22Rv1 (cell line): ENCODE measurements around the gene WBP2.

Experiments used
- ZFX ChIP-seq: fragments of 450-650 bp; IDR thresholded peaks from 2 replicates; pipeline ENCODE4 v1.6.1; 2017; ENCODE audit warnings: antibody characterized with exemption, borderline replicate concordance
- TF ChIP-seq, protein P1 (sequence below): fragments of 450-650 bp; IDR thresholded peaks from 2 replicates; pipeline ENCODE4 v1.5.1; 2017; ENCODE audit warnings: mild to moderate bottlenecking

GRCh38 chr17:75840799-75841164 lies 14.4 kb downstream of the WBP2 start:
- TF ChIP-seq, protein P1, sequence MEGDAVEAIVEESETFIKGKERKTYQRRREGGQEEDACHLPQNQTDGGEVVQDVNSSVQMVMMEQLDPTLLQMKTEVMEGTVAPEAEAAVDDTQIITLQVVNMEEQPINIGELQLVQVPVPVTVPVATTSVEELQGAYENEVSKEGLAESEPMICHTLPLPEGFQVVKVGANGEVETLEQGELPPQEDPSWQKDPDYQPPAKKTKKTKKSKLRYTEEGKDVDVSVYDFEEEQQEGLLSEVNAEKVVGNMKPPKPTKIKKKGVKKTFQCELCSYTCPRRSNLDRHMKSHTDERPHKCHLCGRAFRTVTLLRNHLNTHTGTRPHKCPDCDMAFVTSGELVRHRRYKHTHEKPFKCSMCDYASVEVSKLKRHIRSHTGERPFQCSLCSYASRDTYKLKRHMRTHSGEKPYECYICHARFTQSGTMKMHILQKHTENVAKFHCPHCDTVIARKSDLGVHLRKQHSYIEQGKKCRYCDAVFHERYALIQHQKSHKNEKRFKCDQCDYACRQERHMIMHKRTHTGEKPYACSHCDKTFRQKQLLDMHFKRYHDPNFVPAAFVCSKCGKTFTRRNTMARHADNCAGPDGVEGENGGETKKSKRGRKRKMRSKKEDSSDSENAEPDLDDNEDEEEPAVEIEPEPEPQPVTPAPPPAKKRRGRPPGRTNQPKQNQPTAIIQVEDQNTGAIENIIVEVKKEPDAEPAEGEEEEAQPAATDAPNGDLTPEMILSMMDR = no peak
- no peak for TF ChIP-seq ZFX
